IMR-90 (cell line): ENCODE measurements around the gene ZNF518B.

Experiments
- BHLHE40 ChIP-seq: fragments of 150-350 bp; IDR thresholded peaks from 2 replicates; pipeline ENCODE4 v1.6.1; 2016; ENCODE audit warnings: mild to moderate bottlenecking, low read depth, low read length
- CEBPB ChIP-seq: IDR thresholded peaks from 2 replicates; pipeline ENCODE4 v1.6.1; 2012; ENCODE audit warnings: low read depth, low read length, improper control_type of control experiment
- CTCF ChIP-seq: conservative IDR thresholded peaks from 2 replicates; pipeline ENCODE4 v1.5.1; 2012; ENCODE audit warnings: mild to moderate bottlenecking, low read depth, low read length, improper control_type of control experiment
- ELK1 ChIP-seq: fragments of 150-350 bp; IDR thresholded peaks from 2 replicates; pipeline ENCODE4 v1.6.1; 2016; ENCODE audit warnings: low read depth, mild to moderate bottlenecking, low read length, moderate library complexity, borderline replicate concordance
- FOS ChIP-seq: fragments of 150-350 bp; IDR thresholded peaks from 2 replicates; pipeline ENCODE4 v1.6.1; 2016; ENCODE audit warnings: low read depth, low read length
- MAFK ChIP-seq: IDR thresholded peaks from 2 replicates; pipeline ENCODE4 v1.6.1; 2012; ENCODE audit warnings: low read depth, low read length, improper control_type of control experiment
- MAZ ChIP-seq: IDR thresholded peaks from 2 replicates; pipeline ENCODE4 v1.6.1; 2012; ENCODE audit warnings: low read depth, mild to moderate bottlenecking, low read length, improper control_type of control experiment, moderate library complexity, borderline replicate concordance
- POLR2A ChIP-seq: IDR thresholded peaks from 2 replicates; pipeline ENCODE4 v1.6.1; 2012; ENCODE audit warnings: mild to moderate bottlenecking, low read depth, low read length
- RAD21 ChIP-seq: IDR thresholded peaks from 2 replicates; pipeline ENCODE4 v1.6.1; 2012; ENCODE audit warnings: low read length, improper control_type of control experiment
- RFX5 ChIP-seq: IDR thresholded peaks from 2 replicates; pipeline ENCODE4 v1.8.0; 2012; ENCODE audit warnings: low read depth, mild to moderate bottlenecking, low read length, moderate library complexity
- USF2 ChIP-seq: fragments of 150-350 bp; IDR thresholded peaks from 2 replicates; pipeline ENCODE4 v1.6.1; 2017; ENCODE audit warnings: mild to moderate bottlenecking, antibody characterized with exemption, low read length, low read depth

- TF ChIP-seq POLR2A (no peak), MAZ (no peak), CTCF (no peak), RAD21 (no peak), BHLHE40 (no peak), MAFK (no peak), USF2 (no peak), RFX5 (no peak), CEBPB (no peak), ELK1 (no peak), FOS (no peak)
Measured at GRCh38 chr4:10459305-10459704, 2.1 kb upstream of the ZNF518B start.
